ENCODE data around the gene COX19.
A peak's percentile ranks its signal among the peaks of the same experiment; 100 is the strongest.
"Not testable (repeated sequence)": the region's sequence is repeated elsewhere in the genome, so short reads cannot be mapped to it uniquely, and the experiment has no call there.

Gene COX19

GRCh38 chr7:960269-960871 is 15.0 kb downstream of the COX19 start:
- Histone ChIP-seq H3K36me3 (ENCODE audit: control insufficient read depth, insufficient read depth, low read length) (no peaks in the 10 kb centered on the region), H3K27ac (ENCODE audit: insufficient read depth, low read depth, low read length, poor library complexity, severe bottlenecking) (no peak overlapping the region), H3K27me3 (ENCODE audit: control insufficient read depth, insufficient read depth, low read length, poor library complexity, severe bottlenecking) (peaks cover 10% of the 10 kb centered on the region), H3K4me1 (ENCODE audit: control insufficient read depth, insufficient read depth, low read length) (no peaks in the 10 kb centered on the region), H3K9me3 (ENCODE audit: control insufficient read depth, low read length) (no peaks in the 10 kb centered on the region), H3K4me3 (ENCODE audit: insufficient read depth, low read depth, low read length) (no peak overlapping the region)
- WGBS, 2 experiments, result 92 to 94% methylated on average over 31 of the region's 31 CpGs

DNA sequence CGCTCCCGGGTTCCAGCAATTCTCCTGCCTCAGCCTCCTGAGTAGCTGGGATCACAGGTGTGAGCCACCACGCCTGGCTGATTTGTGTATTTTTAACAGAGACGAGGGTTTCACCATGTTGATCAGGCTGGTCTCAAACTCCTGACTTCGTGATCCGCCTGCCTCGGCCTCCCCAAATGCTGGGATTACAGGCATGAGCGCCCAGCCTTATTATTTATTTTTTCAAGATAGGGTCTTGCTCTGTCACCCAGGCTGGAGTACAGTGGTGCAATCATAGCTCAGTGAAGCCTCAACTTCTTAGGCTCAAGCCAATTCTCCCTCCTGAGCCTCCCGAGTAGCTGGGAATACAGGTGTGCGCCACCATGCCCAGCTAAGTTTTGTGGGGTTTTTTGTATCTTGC is 15.6 kb downstream of the COX19 start:
- 90 to 94% methylated on average over 10 of the region's 10 CpGs for WGBS, 2 experiments
- not testable (repeated sequence) for H3K4me3 ChIP-seq (ENCODE audit: insufficient read depth, low read depth, low read length); H3K27ac ChIP-seq (ENCODE audit: insufficient read depth, low read depth, low read length, poor library complexity, severe bottlenecking); H3K4me1 ChIP-seq (ENCODE audit: control insufficient read depth, insufficient read depth, low read length); H3K9me3 ChIP-seq (ENCODE audit: control insufficient read depth, low read length); H3K36me3 ChIP-seq (ENCODE audit: control insufficient read depth, insufficient read depth, low read length)
- H3K27me3 ChIP-seq (ENCODE audit: control insufficient read depth, insufficient read depth, low read length, poor library complexity, severe bottlenecking), result peaks cover 17% of the 10 kb centered on the region

- Histone ChIP-seq H3K36me3 (ENCODE audit: control insufficient read depth, insufficient read depth, low read length) (no peaks in the 10 kb centered on the region), H3K27me3 (ENCODE audit: control insufficient read depth, insufficient read depth, low read length, poor library complexity, severe bottlenecking) (peaks cover 18% of the 10 kb centered on the region), H3K4me3 (ENCODE audit: insufficient read depth, low read depth, low read length) (no peak overlapping the region), H3K4me1 (ENCODE audit: control insufficient read depth, insufficient read depth, low read length) (no peaks in the 10 kb centered on the region), H3K9me3 (ENCODE audit: control insufficient read depth, low read length) (no peaks in the 10 kb centered on the region), H3K27ac (ENCODE audit: insufficient read depth, low read depth, low read length, poor library complexity, severe bottlenecking) (no peak overlapping the region)
- WGBS, 2 experiments, result 65 to 69% methylated on average over 20 of the region's 20 CpGs
These were observed 16.1 kb downstream of the COX19 start for GRCh38 chr7:959271-959670.

DNA sequence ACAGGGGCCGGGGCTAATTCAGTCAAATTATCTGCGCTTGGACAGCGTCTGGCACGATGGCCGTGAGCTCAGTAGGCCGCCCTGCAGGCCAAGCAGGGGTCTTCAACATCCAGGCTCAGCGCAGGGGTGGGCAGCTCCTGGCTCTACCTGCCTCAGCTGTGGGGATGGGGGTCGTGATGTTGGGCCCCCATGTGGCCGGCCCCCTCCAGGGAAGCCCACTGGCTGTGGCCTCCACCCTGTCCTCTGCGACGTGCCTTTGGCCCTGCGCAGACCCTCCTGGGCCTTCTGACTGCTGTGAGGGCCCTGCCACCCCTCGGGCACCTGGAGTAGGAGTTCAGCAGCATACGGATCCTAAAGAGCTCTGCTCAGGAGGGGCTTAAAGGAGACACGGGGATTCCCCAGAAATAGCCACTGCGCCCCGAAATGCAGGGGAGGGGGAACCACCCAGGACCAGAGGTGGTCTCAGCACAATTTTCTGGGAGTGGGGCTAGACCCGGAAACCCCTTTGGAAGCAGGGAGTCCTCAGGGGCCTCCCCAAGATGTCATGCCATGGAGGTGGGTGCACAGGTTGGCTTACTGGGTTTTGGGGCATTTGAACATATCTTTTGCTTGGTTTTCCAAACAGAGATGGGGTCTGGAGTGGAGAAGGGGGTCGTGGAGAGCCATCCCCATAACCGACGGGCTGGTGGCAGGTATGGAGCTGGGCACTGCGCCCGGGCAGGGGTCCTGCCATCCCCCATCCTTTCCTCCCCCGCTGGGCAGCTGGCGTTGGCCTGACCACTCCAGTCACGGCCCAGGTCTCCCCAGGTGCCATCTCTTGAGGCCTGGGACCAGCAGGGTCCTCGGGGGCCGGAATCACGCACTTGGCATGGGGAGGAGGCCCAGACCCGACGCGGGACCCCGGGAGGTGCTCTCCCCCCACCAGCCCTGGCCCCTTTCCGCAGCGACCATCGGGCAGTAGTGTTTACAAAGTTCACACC is 16.8 kb downstream of the COX19 start:
- Histone ChIP-seq H3K9me3 (ENCODE audit: control insufficient read depth, low read length) (no peaks in the 10 kb centered on the region), H3K27ac (ENCODE audit: insufficient read depth, low read depth, low read length, poor library complexity, severe bottlenecking) (no peak overlapping the region), H3K4me3 (ENCODE audit: insufficient read depth, low read depth, low read length) (no peak overlapping the region), H3K4me1 (ENCODE audit: control insufficient read depth, insufficient read depth, low read length) (no peaks in the 10 kb centered on the region), H3K36me3 (ENCODE audit: control insufficient read depth, insufficient read depth, low read length) (no peaks in the 10 kb centered on the region), H3K27me3 (ENCODE audit: control insufficient read depth, insufficient read depth, low read length, poor library complexity, severe bottlenecking) (peaks cover 25% of the 10 kb centered on the region)
- 87 to 89% methylated on average over 36 of the region's 36 CpGs for WGBS, 2 experiments

- H3K4me3 ChIP-seq (ENCODE audit: insufficient read depth, low read depth, low read length), result no peak overlapping the region
- no peaks in the 10 kb centered on the region for H3K9me3 ChIP-seq (ENCODE audit: control insufficient read depth, low read length)
- WGBS, 2 experiments, result 78 to 79% methylated on average over 32 of the region's 32 CpGs
- H3K36me3 ChIP-seq (ENCODE audit: control insufficient read depth, insufficient read depth, low read length), result no peaks in the 10 kb centered on the region
- H3K27ac ChIP-seq (ENCODE audit: insufficient read depth, low read depth, low read length, poor library complexity, severe bottlenecking), result no peak overlapping the region
- H3K4me1 ChIP-seq (ENCODE audit: control insufficient read depth, insufficient read depth, low read length), result no peaks in the 10 kb centered on the region
- peaks cover 34% of the 10 kb centered on the region for H3K27me3 ChIP-seq (ENCODE audit: control insufficient read depth, insufficient read depth, low read length, poor library complexity, severe bottlenecking)
These were observed 17.7 kb downstream of the COX19 start for GRCh38 chr7:957418-958220.

DNA sequence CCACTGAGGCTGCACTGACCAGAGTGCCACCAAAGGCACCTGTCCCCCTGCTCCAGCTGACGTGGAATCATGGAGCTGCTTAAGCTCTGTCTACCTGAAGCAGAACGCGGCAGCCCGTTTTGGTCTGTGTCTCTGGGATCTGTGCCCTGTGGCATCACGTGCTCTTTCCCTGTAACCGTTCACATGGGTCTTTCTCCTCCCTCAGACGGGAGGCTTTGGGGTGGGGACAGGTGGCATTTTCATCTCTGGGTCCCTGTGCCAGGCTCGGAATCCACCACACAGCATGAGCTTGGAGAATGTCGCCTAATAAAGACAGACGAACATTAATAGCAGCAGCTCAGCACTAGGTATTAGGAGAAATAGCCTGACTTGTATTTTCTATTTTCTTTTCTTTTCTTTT is 19.3 kb downstream of the COX19 start:
- H3K4me1 ChIP-seq (ENCODE audit: control insufficient read depth, insufficient read depth, low read length), result no peaks in the 10 kb centered on the region
- H3K27me3 ChIP-seq (ENCODE audit: control insufficient read depth, insufficient read depth, low read length, poor library complexity, severe bottlenecking), result peaks cover 43% of the 10 kb centered on the region
- H3K36me3 ChIP-seq (ENCODE audit: control insufficient read depth, insufficient read depth, low read length), result no peaks in the 10 kb centered on the region
- no peak overlapping the region for H3K27ac ChIP-seq (ENCODE audit: insufficient read depth, low read depth, low read length, poor library complexity, severe bottlenecking)
- no peaks in the 10 kb centered on the region for H3K9me3 ChIP-seq (ENCODE audit: control insufficient read depth, low read length)
- no peak overlapping the region for H3K4me3 ChIP-seq (ENCODE audit: insufficient read depth, low read depth, low read length)
- 93 to 95% methylated on average over 10 of the region's 10 CpGs for WGBS, 2 experiments

GRCh38 chr7:954330-955238 is 20.8 kb downstream of the COX19 start, which contains the start of gene ADAP1:
Gene ADAP1 (minus strand): TSS chr7:954680. CDS start chr7:954477, 203 bp downstream.
- peak within 1 kb of the TSS; percentile 18 for H3K4me3 ChIP-seq (ENCODE audit: insufficient read depth, low read depth, low read length)

DNA sequence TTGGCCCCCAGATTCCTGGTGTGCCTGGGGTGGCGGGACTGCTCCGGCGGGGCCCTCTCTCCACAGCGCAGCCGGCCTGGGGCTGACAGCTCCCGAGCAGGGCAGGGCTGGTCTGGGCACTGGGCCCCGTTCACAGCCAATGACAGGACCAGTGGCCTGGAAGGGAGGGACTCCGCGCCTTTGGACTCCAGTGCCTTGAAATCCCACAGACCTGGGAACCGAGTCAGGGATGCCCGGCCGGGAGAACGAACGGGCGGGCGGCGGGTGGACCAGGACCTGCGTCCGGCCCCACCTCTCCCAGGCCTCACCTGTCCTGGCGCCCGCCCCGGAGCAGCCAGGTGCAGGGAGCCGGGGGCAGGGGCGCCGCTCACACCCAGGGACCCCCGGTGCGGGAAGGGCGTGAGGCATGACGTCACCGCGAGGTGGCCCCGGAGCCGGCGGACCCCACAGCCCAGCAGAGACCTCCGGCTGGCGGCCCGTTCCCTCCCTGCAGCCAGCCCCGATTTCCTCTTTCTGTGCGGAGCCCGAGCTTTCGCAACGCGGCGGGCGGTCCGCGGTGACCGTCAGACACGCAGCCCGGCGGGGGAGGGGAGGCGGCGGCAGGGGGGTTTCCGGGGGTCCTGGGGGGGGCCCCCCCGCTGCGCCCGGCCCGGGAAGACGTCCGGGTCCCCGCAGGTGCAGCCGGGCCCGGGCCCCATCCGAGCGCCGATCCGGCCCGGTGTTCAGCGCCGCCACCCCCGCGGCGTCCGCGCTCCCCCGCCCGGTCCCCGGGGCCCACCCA is 21.6 kb downstream of the COX19 start:
- Histone ChIP-seq H3K36me3 (ENCODE audit: control insufficient read depth, insufficient read depth, low read length) (no peaks in the 10 kb centered on the region), H3K4me1 (ENCODE audit: control insufficient read depth, insufficient read depth, low read length) (no peaks in the 10 kb centered on the region), H3K9me3 (ENCODE audit: control insufficient read depth, low read length) (no peaks in the 10 kb centered on the region), H3K27ac (ENCODE audit: insufficient read depth, low read depth, low read length, poor library complexity, severe bottlenecking) (no peak overlapping the region), H3K27me3 (ENCODE audit: control insufficient read depth, insufficient read depth, low read length, poor library complexity, severe bottlenecking) (peaks cover 43% of the 10 kb centered on the region), H3K4me3 (ENCODE audit: insufficient read depth, low read depth, low read length) (peak overlapping the region; percentile 18)
- 5 to 6% methylated on average over 78 of the region's 78 CpGs for WGBS, 2 experiments

More at GRCh38 chr7:954330-955238, 20.8 kb downstream of the COX19 start, which contains the start of gene ADAP1:
- no peaks in the 10 kb centered on the region for H3K36me3 ChIP-seq (ENCODE audit: control insufficient read depth, insufficient read depth, low read length)
- H3K27ac ChIP-seq (ENCODE audit: insufficient read depth, low read depth, low read length, poor library complexity, severe bottlenecking), result no peak within 1 kb of the TSS
- no peaks in the 10 kb centered on the region for H3K9me3 ChIP-seq (ENCODE audit: control insufficient read depth, low read length)
- no peaks in the 10 kb centered on the region for H3K4me1 ChIP-seq (ENCODE audit: control insufficient read depth, insufficient read depth, low read length)
- peaks cover 43% of the 10 kb centered on the region for H3K27me3 ChIP-seq (ENCODE audit: control insufficient read depth, insufficient read depth, low read length, poor library complexity, severe bottlenecking)
- WGBS, 2 experiments, result 12% methylated on average over 115 of the region's 115 CpGs

Data from ectodermal cell (in vitro differentiated cells).